Measurements from ENCODE around the gene DNAH9. TPM values are rescaled to one million over a fixed set of nuclear protein-coding genes. Genes with fewer than 3 reads are reported as not detected.
A peak's percentile ranks its signal among the peaks of the same experiment; 100 is the strongest.
"Not testable (repeated sequence)": the region's sequence is repeated elsewhere in the genome, so short reads cannot be mapped to it uniquely, and the experiment has no call there.

The DNAH9 gene
- total and polyA plus RNA-seq, 5 donors: 0.20 to 0.47 (median 0.30) TPM; not detected in 1

- no peak for DNase-seq
- H3K27ac ChIP-seq (ENCODE audit: low read length): no peak overlapping the region
- no peaks in the 10 kb centered on the region for H3K27me3 ChIP-seq (ENCODE audit: control insufficient read depth, insufficient read depth)
- intact Hi-C loops (cut with DNase I): no loop called here
- H3K4me3 ChIP-seq (ENCODE audit: low read length): no peak overlapping the region
- no peaks in the 10 kb centered on the region for H3K4me1 ChIP-seq (ENCODE audit: control insufficient read depth, insufficient read depth, low read length)
- no peak for ATAC-seq
- no peaks in the 10 kb centered on the region for H3K9me3 ChIP-seq (ENCODE audit: control insufficient read depth, low read length)
- 67% methylated on average over 3 of the region's 3 CpGs for WGBS
Measured at GRCh38 chr17:11944587-11944986, 346.3 kb downstream of the DNAH9 start.

DNA sequence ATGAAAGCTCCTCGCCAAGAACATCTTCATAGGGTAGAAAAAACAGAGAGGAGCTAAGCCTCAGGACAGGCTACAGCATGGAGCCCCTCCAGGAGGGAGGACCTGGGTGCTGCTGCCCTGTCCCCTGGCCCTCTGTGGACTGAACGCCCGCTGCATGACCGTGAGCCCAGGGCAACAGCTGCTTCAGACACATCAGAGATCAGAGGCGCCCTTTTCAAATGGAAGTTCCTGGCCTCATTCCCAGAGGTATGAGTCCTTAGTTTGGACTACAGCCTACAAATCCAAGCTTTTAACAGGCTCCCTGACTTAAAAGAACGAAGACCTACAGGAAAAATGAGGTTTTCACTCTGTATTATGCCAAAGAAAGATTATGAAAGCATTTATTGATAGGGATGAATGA lies 350.5 kb downstream of the DNAH9 start:
- Histone ChIP-seq H3K9me3 (ENCODE audit: control insufficient read depth, low read length) (no peaks in the 10 kb centered on the region), H3K4me1 (ENCODE audit: control insufficient read depth, insufficient read depth, low read length) (no peaks in the 10 kb centered on the region), H3K27me3 (ENCODE audit: control insufficient read depth, insufficient read depth) (no peaks in the 10 kb centered on the region), H3K27ac (ENCODE audit: low read length) (no peak overlapping the region), H3K4me3 (ENCODE audit: low read length) (no peak overlapping the region)
- intact Hi-C loops (cut with DNase I): no loop called here
- 25% methylated on average over 6 of the region's 6 CpGs for WGBS
- DNase-seq: peak in 2 of 3 donors; percentile 59 to 67
- peak; percentile 74 to 94 for ATAC-seq

DNA sequence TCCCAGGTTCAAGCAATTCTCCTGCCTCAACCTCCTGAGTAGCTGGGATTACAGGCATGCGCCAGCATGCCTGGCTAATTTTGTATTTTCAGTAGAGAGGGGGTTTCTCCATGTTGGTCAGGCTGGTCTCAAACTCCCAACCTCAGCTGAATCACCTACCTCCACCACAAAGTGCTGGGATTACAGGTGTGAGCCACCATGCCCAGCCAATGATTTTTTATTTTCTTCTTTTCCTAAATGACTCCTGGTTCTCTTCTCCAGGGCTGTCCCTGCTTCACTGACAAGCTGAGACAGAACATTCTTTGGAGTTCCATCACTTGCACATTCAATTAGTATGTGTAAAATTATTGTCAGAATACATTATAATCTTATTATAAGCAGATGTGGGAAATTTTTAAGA lies 351.3 kb downstream of the DNAH9 start:
- H3K9me3 ChIP-seq (ENCODE audit: control insufficient read depth, low read length); H3K27me3 ChIP-seq (ENCODE audit: control insufficient read depth, insufficient read depth); H3K27ac ChIP-seq (ENCODE audit: low read length); H3K4me1 ChIP-seq (ENCODE audit: control insufficient read depth, insufficient read depth, low read length); intact Hi-C loops (cut with DNase I); ATAC-seq; H3K4me3 ChIP-seq (ENCODE audit: low read length); DNase-seq: not testable (repeated sequence)
- WGBS: 97% methylated on average over 1 of the region's 1 CpG

- intact Hi-C loops (cut with DNase I): no loop called here
Measured at GRCh38 chr17:11950771-11951519, 352.7 kb downstream of the DNAH9 start.

DNA sequence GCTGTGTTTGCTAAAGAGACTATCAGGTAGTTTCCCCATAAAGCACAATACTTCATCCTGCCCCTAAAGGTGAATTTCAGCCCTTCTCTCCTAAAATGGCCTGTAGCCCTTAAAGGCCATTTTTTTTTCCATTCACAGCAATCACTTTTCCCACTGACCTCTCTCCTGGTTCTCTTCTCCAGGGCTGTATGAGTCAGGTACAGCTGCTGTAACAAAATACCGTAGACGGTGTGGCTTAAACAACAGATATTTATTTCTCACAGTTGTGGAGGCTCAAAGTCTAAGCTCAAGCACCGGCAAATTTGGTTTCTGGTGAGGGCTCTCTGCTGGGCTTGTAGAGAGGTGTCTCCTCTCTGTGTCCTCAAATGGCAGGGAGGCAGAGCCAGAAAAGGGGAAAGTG lies 354.3 kb downstream of the DNAH9 start:
- intact Hi-C loops (cut with DNase I): no loop called here
- Histone ChIP-seq H3K4me3 (ENCODE audit: low read length) (no peak overlapping the region), H3K27me3 (ENCODE audit: control insufficient read depth, insufficient read depth) (no peaks in the 10 kb centered on the region), H3K9me3 (ENCODE audit: control insufficient read depth, low read length) (no peaks in the 10 kb centered on the region), H3K4me1 (ENCODE audit: control insufficient read depth, insufficient read depth, low read length) (no peaks in the 10 kb centered on the region), H3K27ac (ENCODE audit: low read length) (no peak overlapping the region)
- WGBS: 98% methylated on average over 3 of the region's 3 CpGs
- DNase-seq (no peak), ATAC-seq (no peak)

More at GRCh38 chr17:11950771-11951519, 352.7 kb downstream of the DNAH9 start:
- no peak for DNase-seq
- WGBS: 47% methylated on average over 7 of the region's 7 CpGs
- Histone ChIP-seq H3K4me3 (ENCODE audit: low read length) (no peak overlapping the region), H3K4me1 (ENCODE audit: control insufficient read depth, insufficient read depth, low read length) (no peaks in the 10 kb centered on the region), H3K27me3 (ENCODE audit: control insufficient read depth, insufficient read depth) (no peaks in the 10 kb centered on the region), H3K27ac (ENCODE audit: low read length) (no peak overlapping the region), H3K9me3 (ENCODE audit: control insufficient read depth, low read length) (no peaks in the 10 kb centered on the region)
- ATAC-seq: peak; percentile 31 to 45

GRCh38 chr17:11953924-11954323 lies 355.7 kb downstream of the DNAH9 start:
- Histone ChIP-seq H3K27ac (ENCODE audit: low read length) (no peak overlapping the region), H3K9me3 (ENCODE audit: control insufficient read depth, low read length) (no peaks in the 10 kb centered on the region), H3K27me3 (ENCODE audit: control insufficient read depth, insufficient read depth) (no peaks in the 10 kb centered on the region), H3K4me1 (ENCODE audit: control insufficient read depth, insufficient read depth, low read length) (no peaks in the 10 kb centered on the region), H3K4me3 (ENCODE audit: low read length) (no peak overlapping the region)
- no peak for DNase-seq
- 96% methylated on average over 1 of the region's 1 CpG for WGBS
- intact Hi-C loops (cut with DNase I): no loop called here
- no peak for ATAC-seq

- H3K27ac ChIP-seq (ENCODE audit: low read length): no peak overlapping the region
- no peaks in the 10 kb centered on the region for H3K4me1 ChIP-seq (ENCODE audit: control insufficient read depth, insufficient read depth, low read length)
- ATAC-seq (no peak), DNase-seq (no peak)
- H3K4me3 ChIP-seq (ENCODE audit: low read length): no peak overlapping the region
- H3K9me3 ChIP-seq (ENCODE audit: control insufficient read depth, low read length): no peaks in the 10 kb centered on the region
- H3K27me3 ChIP-seq (ENCODE audit: control insufficient read depth, insufficient read depth): no peaks in the 10 kb centered on the region
- intact Hi-C loops (cut with DNase I): no loop called here
Measured at GRCh38 chr17:11954936-11955335, 356.7 kb downstream of the DNAH9 start.

GRCh38 chr17:11969565-11969964 lies 371.3 kb downstream of the DNAH9 start:
- Histone ChIP-seq H3K9me3 (ENCODE audit: control insufficient read depth, low read length) (no peaks in the 10 kb centered on the region), H3K4me1 (ENCODE audit: control insufficient read depth, insufficient read depth, low read length) (no peaks in the 10 kb centered on the region), H3K4me3 (ENCODE audit: low read length) (no peak overlapping the region), H3K27me3 (ENCODE audit: control insufficient read depth, insufficient read depth) (no peaks in the 10 kb centered on the region), H3K27ac (ENCODE audit: low read length) (no peak overlapping the region)
- 97% methylated on average over 2 of the region's 2 CpGs for WGBS
- intact Hi-C loops (cut with DNase I): no loop called here
- DNase-seq (no peak), ATAC-seq (no peak)

DNA sequence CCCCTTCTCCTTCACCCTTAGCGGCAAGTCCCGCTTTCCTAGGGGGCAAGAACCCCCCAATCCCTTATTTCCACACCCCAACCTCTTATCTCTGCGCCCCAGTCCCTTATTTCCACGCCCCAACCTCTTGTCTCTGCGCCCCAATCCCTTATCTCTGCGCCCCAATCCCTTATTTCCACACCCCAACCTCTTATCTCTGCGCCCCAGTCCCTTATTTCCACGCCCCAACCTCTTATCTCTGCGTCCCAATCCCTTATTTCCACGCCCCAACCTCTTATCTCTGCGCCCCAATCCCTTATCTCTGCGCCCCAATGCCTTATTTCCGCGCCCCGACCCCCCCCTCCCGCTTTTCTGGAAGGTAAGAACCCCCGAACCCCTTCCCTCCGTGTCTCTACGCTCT lies 374.5 kb downstream of the DNAH9 start:
- ATAC-seq; H3K9me3 ChIP-seq (ENCODE audit: control insufficient read depth, low read length); DNase-seq; H3K4me1 ChIP-seq (ENCODE audit: control insufficient read depth, insufficient read depth, low read length); H3K4me3 ChIP-seq (ENCODE audit: low read length); H3K27me3 ChIP-seq (ENCODE audit: control insufficient read depth, insufficient read depth); intact Hi-C loops (cut with DNase I); H3K27ac ChIP-seq (ENCODE audit: low read length): not testable (repeated sequence)
- 96% methylated on average over 19 of the region's 19 CpGs for WGBS

GRCh38 chr17:11979795-11980194 lies 381.5 kb downstream of the DNAH9 start:
- H3K9me3 ChIP-seq (ENCODE audit: control insufficient read depth, low read length): no peaks in the 10 kb centered on the region
- no peak overlapping the region for H3K4me3 ChIP-seq (ENCODE audit: low read length)
- no peak for ATAC-seq
- H3K27ac ChIP-seq (ENCODE audit: low read length): no peak overlapping the region
- intact Hi-C loops (cut with DNase I): loop anchor here in 1 of 4 donors (10.0 kb wide), 1 partner anchor 1105 kb away; no protein-coding TSS in a partner anchor
- WGBS: 91% methylated on average over 3 of the region's 3 CpGs
- H3K4me1 ChIP-seq (ENCODE audit: control insufficient read depth, insufficient read depth, low read length): peaks cover 1% of the 10 kb centered on the region
- no peak for DNase-seq
- H3K27me3 ChIP-seq (ENCODE audit: control insufficient read depth, insufficient read depth): no peaks in the 10 kb centered on the region

GRCh38 chr17:11980813-11981212 lies 382.5 kb downstream of the DNAH9 start:
- Histone ChIP-seq H3K27ac (ENCODE audit: low read length) (no peak overlapping the region), H3K9me3 (ENCODE audit: control insufficient read depth, low read length) (no peaks in the 10 kb centered on the region), H3K4me1 (ENCODE audit: control insufficient read depth, insufficient read depth, low read length) (peaks cover 1% of the 10 kb centered on the region), H3K27me3 (ENCODE audit: control insufficient read depth, insufficient read depth) (no peaks in the 10 kb centered on the region), H3K4me3 (ENCODE audit: low read length) (no peak overlapping the region)
- no peak for ATAC-seq
- intact Hi-C loops (cut with DNase I): loop anchor here in 1 of 4 donors (10.0 kb wide), 1 partner anchor 1106 kb away; no protein-coding TSS in a partner anchor
- DNase-seq: no peak
- WGBS: 78% methylated on average over 2 of the region's 2 CpGs

Data from right cardiac atrium (tissue), 5 donors.